Pancreas (tissue), 10 donors: ENCODE measurements around the gene PF4V1. TPM values are rescaled to one million over a fixed set of nuclear protein-coding genes. Genes with fewer than 3 reads are reported as not detected.
A peak's percentile ranks its signal among the peaks of the same experiment; 100 is the strongest.

Experiments used
- ATAC-seq, 4 donors: fragments of 200-7000 bp; cut with Tn5 transposase; one replicate each; pipeline versions ENCODE4 v1.8.0 to v1.9.1; 2020; ENCODE audit warnings: mild to moderate bottlenecking in 4 of 4, moderate library complexity in 4 of 4
- DNase-seq, 6 donors: peaks; one replicate each; pipeline ENCODE4 v3.0.0-alpha.2; 2020
- FAIRE-seq: peaks from 2 replicates; lab custom pipeline; 2012; peaks lifted over from hg19 to GRCh38; lab: Jason Lieb, UNC
- H3K27ac ChIP-seq, 4 donors: fragments of 200-600 bp; sonication (generic); 1 replicate in 3 of 4; 2 replicates in 1 of 4; pipeline versions ENCODE4 v1.5.0 to v1.8.0; 2020
- H3K27me3 ChIP-seq, 4 donors: fragments of 200-600 bp; one replicate each; pipeline ENCODE4 v1.8.0; 2021
- H3K36me3 ChIP-seq, 3 donors: fragments of 200-600 bp; sonication (generic) in 1 of 3; one replicate each; pipeline versions ENCODE4 v1.5.0 to v1.8.0; 2020 to 2021
- H3K4me1 ChIP-seq, 3 donors: fragments of 200-600 bp; one replicate each; pipeline ENCODE4 v1.8.0; 2021
- H3K4me3 ChIP-seq, 4 donors: fragments of 200-600 bp; sonication (generic) in 2 of 4; one replicate each; pipeline versions ENCODE4 v1.5.0 to v1.8.0; 2020 to 2021
- H3K9me3 ChIP-seq, 4 donors: fragments of 200-600 bp; one replicate each; pipeline ENCODE4 v1.8.0; 2021
- CTCF ChIP-seq, 4 donors: fragments of 200-600 bp; sonication (generic) in 3 of 4; IDR thresholded peaks; one replicate each; pipeline versions ENCODE4 v1.5.0 to v1.8.0; 2021; ENCODE audit warnings: antibody characterized with exemption in 4 of 4
- WGBS, 2 donors: extraction: QIAGEN DNeasy Blood & Tissue Kit; methylation state at CpG; one replicate each; pipeline ENCODE4 v1.1.7; 2013; 5-methylcytosine and 5-hydroxymethylcytosine counted together
- intact Hi-C, 3 donors: fragments of 100-400 bp; cut with DNase I; formaldehyde crosslinking; loops; one replicate each; pipeline versions ENCODE4 v1.11.1 to v1.14.2; 2022
- polyA plus RNA-seq, 2 donors: library from polyadenylated mRNA; stranded (reverse); fragments of 200-250 nt; gene quantifications; one replicate each; pipeline ENCODE4 v1.2.3, GENCODE V29; 2013
- total RNA-seq, 6 donors: library from RNA; stranded (reverse); fragmentation: NEBNext Ultra II Directional in 4 of 6; extraction: Animal tissue kit (Norgen Biotek cat#: 25700) in 4 of 6; gene quantifications; one replicate each; pipeline versions ENCODE4 v1.2.1 to v1.2.4, GENCODE V29; 2021 to 2023
- donor health status: healthy with polysubstance abuse.
- donor health status: DM: no; HTN: no; CAD: no; lungs with moderate emphysema.
- donor health status: DM: no; HTN: no; CAD: no.
- donor health status: control.
- donor health status: control.
- donor health status: Bipolar disorder and iron deficiency.
- donor health status: DM: yes; HTN: yes; CAD: no.
- donor health status: DM: no; HTN: no; CAD: no.
- donor health status: DM: no; HTN: no; CAD: no.
- donor health status: DM: yes; HTN: yes; CAD: no.

Gene PF4V1
- total and polyA plus RNA-seq, 8 donors: 0.53 TPM; not detected in 7

DNA sequence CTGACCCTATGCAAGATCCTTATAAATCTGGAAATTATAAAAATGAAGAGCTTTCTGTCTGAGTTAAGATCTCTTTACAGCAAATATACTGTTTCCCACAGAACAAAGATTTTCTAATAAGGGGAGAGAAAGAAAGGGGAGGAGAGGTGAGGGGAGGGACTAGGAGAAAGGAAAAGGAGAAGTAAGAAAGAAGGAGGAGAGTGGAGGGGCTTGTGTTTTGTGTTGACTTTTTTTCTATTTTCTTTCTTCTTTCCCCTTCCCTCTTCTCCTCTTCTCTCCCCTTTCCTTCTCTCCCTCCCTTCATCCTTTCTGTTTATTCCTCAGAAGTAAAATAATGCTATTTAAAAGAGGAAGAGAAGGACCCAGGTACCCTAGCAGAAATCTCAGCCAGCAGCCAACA is 10.4 kb upstream of the PF4V1 start:
- FAIRE-seq (no peak), DNase-seq (no peak), ATAC-seq (no peak)
- Histone ChIP-seq H3K27ac (no peak overlapping the region), H3K27me3 (peaks cover 0 to 4% (median 2%) of the 10 kb centered on the region in 4 donors), H3K4me3 (no peak overlapping the region), H3K9me3 (no peaks in the 10 kb centered on the region), H3K4me1 (peaks cover 0 to 4% (median 3%) of the 10 kb centered on the region in 3 donors), H3K36me3 (no peaks in the 10 kb centered on the region)
- no peak for TF ChIP-seq CTCF (IDR thresholded peaks at IDR 0.05)
- intact Hi-C loops: no loop called here

DNA sequence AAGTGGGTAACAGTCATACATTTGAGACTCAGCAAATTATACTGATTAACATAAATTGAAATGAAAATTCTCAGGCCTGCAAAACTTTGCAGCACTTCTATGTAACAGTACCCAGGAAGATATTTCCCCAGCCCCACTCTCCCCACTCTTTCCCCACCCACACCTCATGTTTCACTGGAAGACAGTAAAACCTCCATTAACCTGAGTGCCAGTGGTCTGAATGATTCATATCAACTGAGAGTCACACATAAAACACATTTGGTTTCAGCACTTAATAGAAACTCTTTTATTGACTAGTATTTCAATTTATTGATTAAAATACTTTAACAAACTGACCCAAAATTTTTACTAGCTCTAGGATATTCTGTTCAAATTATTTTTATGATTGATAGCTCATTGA is 9.7 kb upstream of the PF4V1 start:
- Histone ChIP-seq H3K4me3 (no peak overlapping the region), H3K9me3 (no peaks in the 10 kb centered on the region), H3K27ac (no peak overlapping the region), H3K4me1 (peaks cover 0 to 4% (median 3%) of the 10 kb centered on the region in 3 donors), H3K27me3 (peaks cover 0 to 4% (median 2%) of the 10 kb centered on the region in 4 donors), H3K36me3 (no peaks in the 10 kb centered on the region)
- no peak for TF ChIP-seq CTCF (IDR thresholded peaks at IDR 0.05)
- no peak for ATAC-seq
- intact Hi-C loops: no loop called here
- FAIRE-seq: no peak
- no peak for DNase-seq

DNA sequence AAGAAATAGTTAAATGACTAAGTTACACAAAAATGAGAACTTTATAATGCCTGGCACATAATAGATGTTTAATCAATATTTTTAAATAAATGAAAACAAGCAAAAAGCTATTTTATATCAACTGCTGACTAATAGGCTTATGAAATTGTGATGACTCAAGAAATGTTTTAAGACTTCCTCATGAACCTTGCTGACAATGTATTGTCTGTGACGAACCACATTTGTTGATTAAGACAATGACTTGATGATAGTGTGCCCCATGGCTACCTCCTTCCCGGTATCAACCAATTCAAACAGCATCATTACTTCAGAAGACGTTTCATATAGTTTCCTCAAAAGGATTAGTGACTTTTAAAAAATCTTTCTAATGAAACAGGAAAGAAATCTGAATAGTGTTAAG is 8.8 kb upstream of the PF4V1 start:
- no peak for DNase-seq
- H3K9me3 ChIP-seq: no peaks in the 10 kb centered on the region
- no peaks in the 10 kb centered on the region for H3K36me3 ChIP-seq
- 61 to 73% methylated on average over 3 of the region's 3 CpGs for whole genome bisulfite sequencing, 2 donors
- H3K4me1 ChIP-seq: peaks cover 0 to 3% (median under 1%) of the 10 kb centered on the region in 3 donors
- ATAC-seq: no peak
- peak; percentile 51 for FAIRE-seq
- intact Hi-C loops: no loop called here
- no peak for TF ChIP-seq CTCF (IDR thresholded peaks at IDR 0.05)
- H3K27me3 ChIP-seq: peaks cover 0 to 4% (median 0%) of the 10 kb centered on the region in 4 donors
- no peak overlapping the region for H3K4me3 ChIP-seq
- no peak overlapping the region for H3K27ac ChIP-seq

DNA sequence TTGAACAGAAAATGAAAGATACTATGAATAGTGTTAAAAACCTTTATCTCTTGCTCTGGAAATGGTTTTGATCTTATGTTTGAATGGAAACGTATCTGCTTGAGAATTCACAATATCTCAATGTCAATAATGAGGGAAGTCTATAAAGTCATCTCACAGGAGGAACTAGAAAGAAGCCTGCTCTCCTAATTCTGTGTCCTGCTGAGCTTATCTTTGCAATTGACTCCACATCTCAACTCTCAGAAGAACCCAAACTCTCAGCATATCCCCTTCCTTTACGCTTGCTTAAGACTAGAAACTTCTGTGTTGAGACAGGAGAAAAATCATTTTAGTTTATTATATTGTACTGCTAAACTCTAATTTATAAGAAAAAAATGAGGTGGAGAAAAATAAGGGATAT is 8.3 kb upstream of the PF4V1 start:
- H3K36me3 ChIP-seq: no peaks in the 10 kb centered on the region
- no peak for ATAC-seq
- FAIRE-seq: no peak
- H3K4me1 ChIP-seq: peaks cover 0 to 3% (median 0%) of the 10 kb centered on the region in 3 donors
- H3K27ac ChIP-seq: no peak overlapping the region
- H3K9me3 ChIP-seq: no peaks in the 10 kb centered on the region
- no peak for TF ChIP-seq CTCF (IDR thresholded peaks at IDR 0.05)
- H3K27me3 ChIP-seq: peaks cover 0 to 4% (median 0%) of the 10 kb centered on the region in 4 donors
- intact Hi-C loops: no loop called here
- 59 to 63% methylated on average over 2 of the region's 2 CpGs for WGBS, 2 donors
- H3K4me3 ChIP-seq: no peak overlapping the region
- DNase-seq: no peak

GRCh38 chr4:73847526-73848182 is 5.4 kb upstream of the PF4V1 start:
- WGBS, 2 donors: 82 to 90% methylated on average over 3 of the region's 3 CpGs
- no peak overlapping the region for H3K27ac ChIP-seq
- FAIRE-seq: no peak
- no peak for DNase-seq
- no peaks in the 10 kb centered on the region for H3K4me1 ChIP-seq
- H3K4me3 ChIP-seq: no peak overlapping the region
- no peak for TF ChIP-seq CTCF (IDR thresholded peaks at IDR 0.05)
- no peaks in the 10 kb centered on the region for H3K9me3 ChIP-seq
- intact Hi-C loops: no loop called here
- no peaks in the 10 kb centered on the region for H3K36me3 ChIP-seq
- ATAC-seq: peak in 1 of 4 donors; percentile 32
- no peaks in the 10 kb centered on the region for H3K27me3 ChIP-seq
